NT2/D1 (cell line): ENCODE results near the gene NOTCH2.

Source experiments
- YY1 ChIP-seq: IDR thresholded peaks from 2 replicates; pipeline ENCODE4 v1.6.1; 2011; ENCODE audit not compliant: insufficient read length, insufficient read depth
- ZNF274 ChIP-seq: IDR thresholded peaks from 2 replicates; pipeline ENCODE4 v1.6.1; 2011; ENCODE audit warnings: mild to moderate bottlenecking, low read depth, low read length

DNA sequence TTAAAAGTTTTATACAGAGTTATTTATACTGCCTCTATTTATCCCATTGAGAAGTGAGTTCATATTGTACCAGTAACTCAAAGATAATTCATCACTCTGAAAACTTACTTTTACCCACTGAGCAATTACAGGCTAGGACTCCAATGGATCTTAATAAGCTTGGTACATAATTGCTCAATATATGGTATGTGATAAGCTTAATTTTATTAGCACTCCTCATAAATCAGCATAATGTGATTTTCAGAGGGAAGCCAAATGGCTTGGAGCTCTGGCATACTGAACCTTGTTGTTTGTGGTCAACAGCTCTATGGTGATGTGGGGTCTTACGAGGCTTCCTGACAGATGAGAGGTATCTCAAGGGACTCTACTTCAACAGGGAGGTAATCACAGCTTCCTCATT is 199.5 kb downstream of the NOTCH2 start:
- TF ChIP-seq YY1 (no peak), ZNF274 (no peak)
